ENCODE results near the gene EIF2B1. TPM values are rescaled to one million over a fixed set of nuclear protein-coding genes. Genes with fewer than 3 reads are reported as not detected.

The EIF2B1 gene
- total RNA-seq, 2 donors from 2014 or later, result 42.0 to 45.8 TPM

DNA sequence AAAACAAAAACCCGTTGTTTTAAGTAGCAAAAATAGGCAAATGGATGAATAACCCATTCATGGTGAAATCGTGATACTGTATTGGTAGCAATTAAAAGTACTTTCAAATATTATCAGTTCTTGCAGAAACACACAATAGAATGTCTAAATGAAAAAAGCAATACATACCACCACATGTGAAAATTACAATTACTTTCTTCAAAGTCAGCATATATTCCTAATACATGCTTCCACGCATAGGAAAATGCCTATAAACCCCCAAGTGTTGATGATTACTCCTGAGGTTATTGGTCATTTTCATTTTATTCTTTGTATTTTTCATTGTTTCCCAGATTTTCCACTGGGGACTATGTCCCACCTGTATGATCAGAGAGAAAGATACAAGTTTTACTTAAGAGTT lies 16.3 kb downstream of the EIF2B1 start:
- DNase-seq, result no peak
- 94 to 95% methylated on average over 2 to 3 of the region's 3 CpGs for WGBS, 2 experiments (ENCODE audit: insufficient coverage in 1 of 2, insufficient read length in 1 of 2)
- H3K27me3 Mint-ChIP-seq (ENCODE audit: insufficient read depth), result no peaks in the 10 kb centered on the region
- no peaks in the 10 kb centered on the region for H3K9me3 Mint-ChIP-seq
- peaks cover 93% of the 10 kb centered on the region for H3K36me3 ChIP-seq (ENCODE audit: control insufficient read depth, insufficient read depth, low read length)
- H3K4me3 ChIP-seq (ENCODE audit: low read length), result no peak overlapping the region
- no peak overlapping the region for H3K27ac ChIP-seq (ENCODE audit: low read depth, low read length)
- no peaks in the 10 kb centered on the region for H3K9me3 ChIP-seq (ENCODE audit: control insufficient read depth, low read length)
- H3K4me1 Mint-ChIP-seq, result no peaks in the 10 kb centered on the region
- no peak overlapping the region for H3K4me3 Mint-ChIP-seq
- H3K9ac ChIP-seq (ENCODE audit: extremely low read depth, low read length, poor library complexity, severe bottlenecking), result no peak overlapping the region
- TF ChIP-seq, protein P1, sequence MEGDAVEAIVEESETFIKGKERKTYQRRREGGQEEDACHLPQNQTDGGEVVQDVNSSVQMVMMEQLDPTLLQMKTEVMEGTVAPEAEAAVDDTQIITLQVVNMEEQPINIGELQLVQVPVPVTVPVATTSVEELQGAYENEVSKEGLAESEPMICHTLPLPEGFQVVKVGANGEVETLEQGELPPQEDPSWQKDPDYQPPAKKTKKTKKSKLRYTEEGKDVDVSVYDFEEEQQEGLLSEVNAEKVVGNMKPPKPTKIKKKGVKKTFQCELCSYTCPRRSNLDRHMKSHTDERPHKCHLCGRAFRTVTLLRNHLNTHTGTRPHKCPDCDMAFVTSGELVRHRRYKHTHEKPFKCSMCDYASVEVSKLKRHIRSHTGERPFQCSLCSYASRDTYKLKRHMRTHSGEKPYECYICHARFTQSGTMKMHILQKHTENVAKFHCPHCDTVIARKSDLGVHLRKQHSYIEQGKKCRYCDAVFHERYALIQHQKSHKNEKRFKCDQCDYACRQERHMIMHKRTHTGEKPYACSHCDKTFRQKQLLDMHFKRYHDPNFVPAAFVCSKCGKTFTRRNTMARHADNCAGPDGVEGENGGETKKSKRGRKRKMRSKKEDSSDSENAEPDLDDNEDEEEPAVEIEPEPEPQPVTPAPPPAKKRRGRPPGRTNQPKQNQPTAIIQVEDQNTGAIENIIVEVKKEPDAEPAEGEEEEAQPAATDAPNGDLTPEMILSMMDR (conservative IDR thresholded peaks at IDR 0.05), result no peak
- H3K36me3 Mint-ChIP-seq (ENCODE audit: low read depth), result peaks cover 87% of the 10 kb centered on the region
- no peak overlapping the region for H3K27ac Mint-ChIP-seq
- H3K27me3 ChIP-seq (ENCODE audit: control insufficient read depth, insufficient read depth, low read length, poor library complexity, severe bottlenecking), result no peaks in the 10 kb centered on the region
- no peaks in the 10 kb centered on the region for H3K4me1 ChIP-seq (ENCODE audit: control insufficient read depth, insufficient read depth, low read length)

DNA sequence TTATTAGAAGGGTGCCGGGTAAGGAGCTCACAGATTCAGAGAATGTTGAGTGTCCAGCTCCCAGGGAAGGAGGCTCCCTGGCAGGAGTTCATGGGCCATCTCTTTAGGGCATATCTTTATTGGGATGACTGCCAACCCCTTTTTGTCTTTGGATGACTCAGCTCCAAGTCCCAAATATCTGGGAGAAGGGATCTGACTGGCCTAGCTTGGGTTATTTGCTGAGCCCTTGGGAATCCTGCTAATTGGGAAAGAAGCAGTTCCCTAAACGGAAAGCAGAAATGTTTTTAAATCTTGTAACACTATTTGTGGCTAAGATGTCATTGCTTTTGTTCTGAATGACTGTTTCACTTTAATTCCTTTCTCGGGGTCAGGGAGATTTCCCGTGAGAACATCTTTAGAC lies 19.0 kb downstream of the EIF2B1 start:
- H3K4me1 Mint-ChIP-seq, result no peaks in the 10 kb centered on the region
- DNase-seq, result no peak
- H3K4me3 ChIP-seq (ENCODE audit: low read length), result no peak overlapping the region
- TF ChIP-seq, protein P1 (conservative IDR thresholded peaks at IDR 0.05), result no peak
- H3K9me3 ChIP-seq (ENCODE audit: control insufficient read depth, low read length), result no peaks in the 10 kb centered on the region
- H3K27ac Mint-ChIP-seq, result no peak overlapping the region
- peaks cover 86% of the 10 kb centered on the region for H3K36me3 Mint-ChIP-seq (ENCODE audit: low read depth)
- no peaks in the 10 kb centered on the region for H3K9me3 Mint-ChIP-seq
- no peaks in the 10 kb centered on the region for H3K4me1 ChIP-seq (ENCODE audit: control insufficient read depth, insufficient read depth, low read length)
- WGBS, 2 experiments (ENCODE audit: insufficient coverage in 1 of 2, insufficient read length in 1 of 2), result 92 to 100% methylated on average over 4 of the region's 4 CpGs
- no peaks in the 10 kb centered on the region for H3K27me3 ChIP-seq (ENCODE audit: control insufficient read depth, insufficient read depth, low read length, poor library complexity, severe bottlenecking)
- H3K27ac ChIP-seq (ENCODE audit: low read depth, low read length), result no peak overlapping the region
- H3K36me3 ChIP-seq (ENCODE audit: control insufficient read depth, insufficient read depth, low read length), result peaks cover 90% of the 10 kb centered on the region
- H3K27me3 Mint-ChIP-seq (ENCODE audit: insufficient read depth), result no peaks in the 10 kb centered on the region
- no peak overlapping the region for H3K4me3 Mint-ChIP-seq
- H3K9ac ChIP-seq (ENCODE audit: extremely low read depth, low read length, poor library complexity, severe bottlenecking), result no peak overlapping the region

DNA sequence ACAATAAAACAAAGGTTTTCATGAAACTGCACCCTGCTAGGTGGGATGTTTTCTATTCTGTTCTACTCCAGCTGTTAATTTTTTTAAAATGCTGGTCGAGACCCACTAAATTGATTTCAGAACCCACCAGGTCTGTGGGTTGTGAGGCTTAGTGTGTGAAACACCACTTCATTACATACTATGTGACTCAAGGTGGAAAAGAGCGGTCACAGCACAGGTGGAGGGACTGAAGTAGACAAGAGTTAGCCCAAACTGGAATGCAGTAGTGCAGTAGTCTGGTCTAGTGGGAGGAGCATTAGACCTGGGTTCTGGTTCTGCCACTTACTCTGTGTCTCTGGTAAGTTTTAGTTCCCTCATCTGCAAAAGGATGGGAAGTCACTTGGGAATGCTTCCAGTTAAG lies 19.4 kb downstream of the EIF2B1 start:
- Mint-ChIP-seq H3K9me3 (no peaks in the 10 kb centered on the region), H3K27ac (no peak overlapping the region), H3K27me3 (ENCODE audit: insufficient read depth) (no peaks in the 10 kb centered on the region), H3K4me1 (no peaks in the 10 kb centered on the region), H3K36me3 (ENCODE audit: low read depth) (peaks cover 86% of the 10 kb centered on the region), H3K4me3 (no peak overlapping the region)
- Histone ChIP-seq H3K27me3 (ENCODE audit: control insufficient read depth, insufficient read depth, low read length, poor library complexity, severe bottlenecking) (no peaks in the 10 kb centered on the region), H3K27ac (ENCODE audit: low read depth, low read length) (no peak overlapping the region), H3K4me1 (ENCODE audit: control insufficient read depth, insufficient read depth, low read length) (no peaks in the 10 kb centered on the region), H3K9ac (ENCODE audit: extremely low read depth, low read length, poor library complexity, severe bottlenecking) (no peak overlapping the region), H3K36me3 (ENCODE audit: control insufficient read depth, insufficient read depth, low read length) (peaks cover 90% of the 10 kb centered on the region), H3K9me3 (ENCODE audit: control insufficient read depth, low read length) (no peaks in the 10 kb centered on the region), H3K4me3 (ENCODE audit: low read length) (no peak overlapping the region)
- no peak for DNase-seq
- TF ChIP-seq, protein P1 (conservative IDR thresholded peaks at IDR 0.05), result no peak
- WGBS, 2 experiments (ENCODE audit: insufficient coverage in 1 of 2, insufficient read length in 1 of 2), result 100% methylated on average over 2 of the region's 2 CpGs; no CpG with 5 or more reads in 1 of the 2 experiments
